Calu3 (cell line): ENCODE data around the gene RPSA. TPM values are rescaled to one million over a fixed set of nuclear protein-coding genes. Genes with fewer than 3 reads are reported as not detected.

Experiments
- BruUV-seq: library from RNA; stranded (reverse); fragments of 400-500 nt; replicated peaks from 2 replicates; lab custom pipeline; 2021; lab: Mats Ljungman, UMichigan
- CTCF ChIA-PET: fragments of 300-600 bp; sonication (Branson Sonifier 250); formaldehyde crosslinking; loops from one replicate; lab custom pipeline; 2022; ENCODE audit warnings: antibody characterized with exemption; lab: Charles Lee
- DNase-seq: peaks from one replicate; pipeline ENCODE4 v3.0.0; 2022
- H3K27ac Mint-ChIP-seq: one replicate; pipeline ENCODE4 v1.8.0; 2022; ENCODE audit warnings: mixed read lengths; ENCODE audit not compliant: unreplicated experiment
- H3K27me3 Mint-ChIP-seq: one replicate; pipeline ENCODE4 v1.8.0; 2022; ENCODE audit warnings: mixed read lengths; ENCODE audit not compliant: unreplicated experiment
- H3K36me3 Mint-ChIP-seq: one replicate; pipeline ENCODE4 v1.8.0; 2022; ENCODE audit warnings: mild to moderate bottlenecking, moderate library complexity, mixed read lengths; ENCODE audit not compliant: insufficient read depth, unreplicated experiment
- H3K4me1 Mint-ChIP-seq: one replicate; pipeline ENCODE4 v1.8.0; 2022; ENCODE audit warnings: mild to moderate bottlenecking, low read depth, mixed read lengths; ENCODE audit not compliant: unreplicated experiment
- H3K4me3 Mint-ChIP-seq: one replicate; pipeline ENCODE4 v1.8.0; 2022; ENCODE audit warnings: mild to moderate bottlenecking, low read depth, moderate library complexity, mixed read lengths; ENCODE audit not compliant: unreplicated experiment
- H3K9me3 Mint-ChIP-seq: one replicate; pipeline ENCODE4 v1.8.0; 2022; ENCODE audit warnings: low read depth, mixed read lengths; ENCODE audit not compliant: unreplicated experiment
- CTCF ChIP-seq: fragments of 200-600 bp; IDR thresholded peaks from one replicate; pipeline ENCODE4 v1.8.0; 2022; ENCODE audit warnings: antibody characterized with exemption; ENCODE audit not compliant: unreplicated experiment
- intact Hi-C: fragments of 100-400 bp; cut with micrococcal nuclease; formaldehyde crosslinking; loops from one replicate; pipeline ENCODE4 v1.10.0; 2022; ENCODE audit not compliant: unreplicated experiment
- total RNA-seq: library from RNA; stranded (reverse); gene quantifications from 2 replicates; pipeline ENCODE4 v1.2.3, GENCODE V29; 2022

The RPSA gene
- total RNA-seq, 1 experiment from 2014 or later = 904 TPM

DNA sequence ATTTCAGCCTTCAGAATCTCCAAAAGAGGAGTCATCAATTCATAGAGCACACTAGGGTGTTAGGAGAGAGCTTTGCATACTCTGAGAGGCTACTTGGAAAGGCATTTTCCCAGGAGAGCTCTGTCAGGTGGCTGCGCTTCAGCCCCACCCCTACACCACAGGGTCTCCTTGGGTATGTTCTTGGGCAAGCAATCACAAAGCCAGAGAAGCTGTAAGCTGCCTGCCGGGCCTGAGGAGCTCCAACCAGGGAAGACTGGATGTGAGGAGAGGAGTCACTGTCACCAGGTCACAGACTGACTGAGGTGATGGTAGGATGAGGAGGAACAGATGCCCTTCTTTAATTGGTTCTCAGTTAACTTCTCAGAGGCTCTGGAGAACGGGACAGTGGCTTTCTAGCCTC is 9.8 kb upstream of the RPSA start:
- Mint-ChIP-seq H3K4me3 (no peak overlapping the region), H3K4me1 (no peaks in the 10 kb centered on the region), H3K27me3 (no peaks in the 10 kb centered on the region), H3K27ac (no peak overlapping the region), H3K36me3 (peaks cover 5% of the 10 kb centered on the region), H3K9me3 (no peaks in the 10 kb centered on the region)
- TF ChIP-seq CTCF = no peak
- no TSS peak for BruUV-seq
- intact Hi-C loops = no loop called here
- CTCF ChIA-PET = no interaction called here
- DNase-seq = no peak

- no peak for TF ChIP-seq CTCF
- Mint-ChIP-seq H3K27me3 (no peaks in the 10 kb centered on the region), H3K27ac (no peak overlapping the region), H3K9me3 (no peaks in the 10 kb centered on the region), H3K4me3 (no peak overlapping the region), H3K36me3 (peaks cover 5% of the 10 kb centered on the region), H3K4me1 (no peaks in the 10 kb centered on the region)
- intact Hi-C loops = no loop called here
- no TSS peak for BruUV-seq
- no peak for DNase-seq
- CTCF ChIA-PET = no interaction called here
Observed at GRCh38 chr3:39398700-39399099, 7.8 kb upstream of the RPSA start.

- no peak for DNase-seq
- Mint-ChIP-seq H3K4me1 (no peaks in the 10 kb centered on the region), H3K9me3 (no peaks in the 10 kb centered on the region), H3K27me3 (no peaks in the 10 kb centered on the region), H3K36me3 (peaks cover 15% of the 10 kb centered on the region), H3K4me3 (no peak overlapping the region), H3K27ac (no peak overlapping the region)
- no peak for TF ChIP-seq CTCF
- intact Hi-C loops = no loop called here
- no TSS peak for BruUV-seq
- CTCF ChIA-PET = interaction anchor here (0.7 kb wide), 1 partner anchor 176 kb away, joined by 3 read pairs; no protein-coding TSS in a partner anchor
Observed at GRCh38 chr3:39401983-39402382, 4.5 kb upstream of the RPSA start.

DNA sequence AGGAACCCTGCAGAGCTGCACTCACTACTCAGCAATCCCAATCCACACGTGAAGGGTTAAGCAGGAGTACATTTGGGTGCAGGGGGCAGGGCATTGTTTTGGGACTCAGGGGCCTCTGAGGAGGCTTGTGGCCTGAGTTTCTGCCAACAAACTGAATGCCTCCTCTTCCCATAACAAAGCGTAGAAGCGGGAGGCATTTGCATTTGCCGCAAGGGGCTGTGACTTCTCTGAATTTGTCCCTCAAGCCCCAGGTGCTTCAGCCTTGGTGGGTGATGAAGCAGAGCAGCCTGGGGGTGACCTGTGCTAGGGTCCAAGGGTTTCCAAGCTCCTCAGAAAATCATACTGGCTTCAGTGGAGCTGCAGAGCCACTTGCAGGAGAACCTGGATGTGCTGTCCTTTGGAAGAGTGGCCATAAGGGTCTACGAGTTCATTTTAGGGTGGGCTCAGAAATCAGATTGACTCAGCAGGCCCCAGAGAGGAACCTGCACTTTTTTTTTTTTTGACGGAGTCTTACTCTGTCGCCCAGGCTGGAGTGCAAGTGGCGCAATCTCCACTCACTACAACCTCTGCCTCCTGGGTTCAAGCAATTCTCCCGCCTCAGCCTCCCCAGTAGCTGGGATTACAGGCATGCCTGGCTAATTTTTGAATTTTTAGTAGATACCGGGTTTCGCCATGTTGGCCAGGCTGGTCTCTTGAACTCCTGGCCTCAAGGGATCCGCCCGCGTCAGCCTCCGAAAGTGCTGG is 1.4 kb upstream of the RPSA start:
- no TSS peak for BruUV-seq
- Mint-ChIP-seq H3K27ac (no peak overlapping the region), H3K4me1 (peaks cover 11% of the 10 kb centered on the region)

More for the DNA sequence above, 1.4 kb upstream of the RPSA start:
- no peak for TF ChIP-seq CTCF
- intact Hi-C loops = no loop called here
- CTCF ChIA-PET = interaction anchor here (0.7 kb wide), 1 partner anchor 18 kb away, joined by 4 read pairs; no protein-coding TSS in a partner anchor
- no peaks in the 10 kb centered on the region for H3K27me3 Mint-ChIP-seq
- peaks cover 41% of the 10 kb centered on the region for H3K36me3 Mint-ChIP-seq
- H3K9me3 Mint-ChIP-seq = no peaks in the 10 kb centered on the region
- no peak overlapping the region for H3K4me3 Mint-ChIP-seq
- no peak for DNase-seq
